ENCODE results near the gene DHRS3. TPM values are rescaled to one million over a fixed set of nuclear protein-coding genes. Genes with fewer than 3 reads are reported as not detected.

DHRS3 gene
- total RNA-seq, 6 donors from 2014 or later: 84.9 to 154 (median 119) TPM

GRCh38 chr1:12542138-12542465 is 75.9 kb downstream of the DHRS3 start:
- 95% methylated on average over 9 of the region's 9 CpGs for WGBS, 2 donors
- TF ChIP-seq POLR2AphosphoS5 (IDR thresholded peaks at IDR 0.05) (no peak), CTCF (IDR thresholded peaks at IDR 0.05) (no peak), POLR2A (IDR thresholded peaks at IDR 0.05) (no peak), EP300 (IDR thresholded peaks at IDR 0.05) (no peak)

GRCh38 chr1:12541274-12542137 is 76.5 kb downstream of the DHRS3 start:
- peak overlapping the region in 2 of 4 donors; percentile 23 to 28 for H3K27ac ChIP-seq
- no peak overlapping the region for H3K4me3 ChIP-seq
- WGBS, 2 donors: 67 to 75% methylated on average over 11 to 17 of the region's 17 CpGs
- no peaks in the 10 kb centered on the region for H3K27me3 ChIP-seq
- DNase-seq (peak in 1 of 2 donors; percentile 44), ATAC-seq (ENCODE audit: low FRiP score in 2 of 2) (peak in 1 of 2 donors; percentile 37)
- H3K36me3 ChIP-seq: no peaks in the 10 kb centered on the region
- H3K4me1 ChIP-seq: peaks cover 17 to 43% (median 19%) of the 10 kb centered on the region in 4 donors
- TF ChIP-seq POLR2AphosphoS5 (IDR thresholded peaks at IDR 0.05) (peak in 1 of 2 donors; percentile 13), POLR2A (IDR thresholded peaks at IDR 0.05) (no peak)
- H3K9me3 ChIP-seq: no peaks in the 10 kb centered on the region

More at GRCh38 chr1:12542138-12542465, 75.9 kb downstream of the DHRS3 start:
- no peak for ATAC-seq (ENCODE audit: low FRiP score in 2 of 2)
- DNase-seq: no peak
- peaks cover 17 to 46% (median 22%) of the 10 kb centered on the region in 4 donors for H3K4me1 ChIP-seq
- H3K4me3 ChIP-seq: no peak overlapping the region
- H3K9me3 ChIP-seq: no peaks in the 10 kb centered on the region
- peak overlapping the region in 1 of 4 donors; percentile 28 for H3K27ac ChIP-seq
- no peaks in the 10 kb centered on the region for H3K36me3 ChIP-seq
- H3K27me3 ChIP-seq: no peaks in the 10 kb centered on the region

GRCh38 chr1:12540580-12541273 is 77.3 kb downstream of the DHRS3 start:
- H3K27ac ChIP-seq: peak overlapping the region; percentile 4 to 69 (median 42)
- no peaks in the 10 kb centered on the region for H3K27me3 ChIP-seq
- peaks cover 0 to 4% (median 0%) of the 10 kb centered on the region in 4 donors for H3K9me3 ChIP-seq
- TF ChIP-seq CTCF (IDR thresholded peaks at IDR 0.05) (no peak), POLR2A (IDR thresholded peaks at IDR 0.05) (no peak), POLR2AphosphoS5 (IDR thresholded peaks at IDR 0.05) (no peak), EP300 (IDR thresholded peaks at IDR 0.05) (no peak)
- DNase-seq (no peak), ATAC-seq (ENCODE audit: low FRiP score in 2 of 2) (peak in 1 of 2 donors; percentile 19)
- H3K36me3 ChIP-seq: no peaks in the 10 kb centered on the region
- peaks cover 17 to 43% (median 19%) of the 10 kb centered on the region in 4 donors for H3K4me1 ChIP-seq
- H3K4me3 ChIP-seq: no peak overlapping the region
- WGBS, 2 donors: 77 to 82% methylated on average over 6 to 17 of the region's 17 CpGs

GRCh38 chr1:12539705-12540579 is 78.1 kb downstream of the DHRS3 start:
- Histone ChIP-seq H3K36me3 (no peaks in the 10 kb centered on the region), H3K27me3 (no peaks in the 10 kb centered on the region), H3K9me3 (peaks cover 0 to 4% (median 0%) of the 10 kb centered on the region in 4 donors), H3K27ac (peak overlapping the region; percentile 4 to 69 (median 42)), H3K4me1 (peaks cover 16 to 38% (median 18%) of the 10 kb centered on the region in 4 donors), H3K4me3 (no peak overlapping the region)
- 40 to 41% methylated on average over 8 to 33 of the region's 34 CpGs for WGBS, 2 donors
- no peak for TF ChIP-seq EP300 (IDR thresholded peaks at IDR 0.05)
- peak in 2 of 6 experiments; percentile 4 to 6 for TF ChIP-seq CTCF (IDR thresholded peaks at IDR 0.05)
- no peak for TF ChIP-seq POLR2A (IDR thresholded peaks at IDR 0.05)
- TF ChIP-seq POLR2AphosphoS5 (IDR thresholded peaks at IDR 0.05): peak in 1 of 2 donors; percentile 41
- peak; percentile 69 to 92 for DNase-seq
- peak; percentile 85 to 90 for ATAC-seq (ENCODE audit: low FRiP score in 2 of 2)
